ENCODE results near the gene MRPL45.
"Not testable (repeated sequence)": the region's sequence is repeated elsewhere in the genome, so short reads cannot be mapped to it uniquely, and the experiment has no call there.

MRPL45 gene

GRCh38 chr17:38296834-38297517, at the start of gene MRPL45:
TSS of gene MRPL45 (plus strand) at chr17:38297168. CDS start at chr17:38297184, 16 bp downstream.
- FAIRE-seq, result not testable (repeated sequence)

GRCh38 chr17:38253191-38253590, 43.8 kb upstream of the MRPL45 start:
- not testable (repeated sequence) for FAIRE-seq

- FAIRE-seq, result not testable (repeated sequence)
Observed at GRCh38 chr17:38254357-38254756, 42.6 kb upstream of the MRPL45 start.

- not testable (repeated sequence) for FAIRE-seq
Observed at GRCh38 chr17:38257013-38257621, 39.9 kb upstream of the MRPL45 start.

- not testable (repeated sequence) for FAIRE-seq
Observed at GRCh38 chr17:38265974-38266506, 30.9 kb upstream of the MRPL45 start.

- FAIRE-seq, result not testable (repeated sequence)
Observed at GRCh38 chr17:38266571-38266970, 30.4 kb upstream of the MRPL45 start.

GRCh38 chr17:38268138-38268537, 28.8 kb upstream of the MRPL45 start:
- not testable (repeated sequence) for FAIRE-seq

GRCh38 chr17:38269045-38269444, 27.9 kb upstream of the MRPL45 start:
- FAIRE-seq, result not testable (repeated sequence)

GRCh38 chr17:38269552-38269951, 27.4 kb upstream of the MRPL45 start:
- FAIRE-seq, result not testable (repeated sequence)

GRCh38 chr17:38285994-38286393, 11.0 kb upstream of the MRPL45 start:
- FAIRE-seq, result not testable (repeated sequence)

- not testable (repeated sequence) for FAIRE-seq
Observed at GRCh38 chr17:38286501-38287091, 10.4 kb upstream of the MRPL45 start.

- FAIRE-seq, result not testable (repeated sequence)
Observed at GRCh38 chr17:38288217-38288827, 8.6 kb upstream of the MRPL45 start.

GRCh38 chr17:38289760-38290159, 7.2 kb upstream of the MRPL45 start:
- not testable (repeated sequence) for FAIRE-seq

- not testable (repeated sequence) for FAIRE-seq
Observed at GRCh38 chr17:38295602-38296365, 1.2 kb upstream of the MRPL45 start.

- no peak for FAIRE-seq
Observed at GRCh38 chr17:38315497-38315896, 18.5 kb downstream of the MRPL45 start.

- FAIRE-seq, result no peak
Observed at GRCh38 chr17:38317081-38317480, 20.1 kb downstream of the MRPL45 start.

- no peak for FAIRE-seq
Observed at GRCh38 chr17:38320482-38320881, 23.5 kb downstream of the MRPL45 start.

GRCh38 chr17:38322156-38322779, 25.3 kb downstream of the MRPL45 start:
- no peak for FAIRE-seq

- no peak for FAIRE-seq
Observed at GRCh38 chr17:38322897-38323296, 25.9 kb downstream of the MRPL45 start.

- no peak for FAIRE-seq
Observed at GRCh38 chr17:38324141-38324697, 27.3 kb downstream of the MRPL45 start.

- FAIRE-seq, result no peak
Observed at GRCh38 chr17:38324772-38325171, 27.8 kb downstream of the MRPL45 start.

Data from TTC549 (cell line).